T-cell (primary cell): Measurements from ENCODE around the gene KCNQ5. TPM values are rescaled to one million over a fixed set of nuclear protein-coding genes. Genes with fewer than 3 reads are reported as not detected.

Source experiments
- ATAC-seq, 4 experiments: fragments of 200-7000 bp in 3 of 4; fragments of 150-1000 bp in 1 of 4; cut with Tn5 transposase; replicated peaks in 1 of 4; 1 replicate in 3 of 4; 2 replicates in 1 of 4; pipeline ENCODE4 v1.10.0; 2021; ENCODE audit warnings: moderate library complexity in 3 of 4, mild to moderate bottlenecking in 2 of 4, moderate number of reproducible peaks in 1 of 4
- CTCF ChIA-PET, 2 donors: fragments of 300-600 bp; sonication (Branson Sonifier 250); formaldehyde crosslinking; loops; one replicate each; lab custom pipeline; 2022; ENCODE audit warnings: antibody characterized with exemption in 2 of 2; lab: Charles Lee
- POLR2A ChIA-PET, 2 donors: fragments of 300-600 bp; sonication (Branson Sonifier 250); formaldehyde crosslinking; loops; one replicate each; lab custom pipeline; 2022; ENCODE audit warnings: antibody characterized with exemption in 2 of 2; lab: Charles Lee
- DNase-seq, 35 experiments: peaks; one replicate each; pipeline versions ENCODE4 v3.0.0 to v3.0.0-alpha.2; 2013 to 2023
- H3K27ac ChIP-seq: one replicate; pipeline ENCODE4 v1.5.1; 2013; ENCODE audit warnings: low read length
- H3K27me3 ChIP-seq, 2 experiments: replicated peaks in 1 of 2; 1 replicate in 1 of 2; 2 replicates in 1 of 2; pipeline versions ENCODE4 v1.6.1 to v1.7.0; 2013; ENCODE audit warnings: low read length in 1 of 2, mixed read lengths in 1 of 2; ENCODE audit not compliant: control insufficient read depth in 2 of 2, insufficient read depth in 2 of 2; ENCODE audit errors: extremely low read depth in 1 of 2
- H3K36me3 ChIP-seq, 2 donors: 1 replicate in 1 of 2; 2 replicates in 1 of 2; pipeline versions ENCODE4 v1.6.1 to v1.7.0; 2013; ENCODE audit warnings: low read length in 1 of 2; ENCODE audit not compliant: control insufficient read depth in 2 of 2, insufficient read depth in 1 of 2; ENCODE audit errors: extremely low read depth in 1 of 2
- H3K4me1 ChIP-seq, 2 experiments: 1 replicate in 1 of 2; 2 replicates in 1 of 2; pipeline versions ENCODE4 v1.6.1 to v1.7.0; 2013; ENCODE audit warnings: low read length in 2 of 2, mixed read lengths in 1 of 2; ENCODE audit not compliant: insufficient read depth in 2 of 2, control insufficient read depth in 1 of 2; ENCODE audit errors: extremely low read depth in 1 of 2
- H3K4me3 ChIP-seq, 2 donors: 1 replicate in 1 of 2; 2 replicates in 1 of 2; pipeline versions ENCODE4 v1.5.1 to v1.7.0; 2013; ENCODE audit warnings: mild to moderate bottlenecking in 2 of 2, low read length in 1 of 2, moderate library complexity in 1 of 2; ENCODE audit not compliant: control insufficient read depth in 1 of 2; ENCODE audit errors: extremely low read depth in 1 of 2
- H3K9me3 ChIP-seq: 2 replicates; pipeline ENCODE4 v1.7.0; 2013
- H3K27ac Mint-ChIP-seq, 2 donors: one replicate each; pipeline ENCODE4 v1.8.0; 2020 to 2021; ENCODE audit warnings: mild to moderate bottlenecking in 2 of 2, mixed read lengths in 2 of 2
- H3K27me3 Mint-ChIP-seq, 2 donors: one replicate each; pipeline ENCODE4 v1.8.0; 2021 to 2022; ENCODE audit warnings: mixed read lengths in 2 of 2
- H3K36me3 Mint-ChIP-seq: one replicate; pipeline ENCODE4 v1.8.0; 2021; ENCODE audit warnings: mixed read lengths
- H3K4me1 Mint-ChIP-seq, 3 donors: one replicate each; pipeline ENCODE4 v1.8.0; 2020 to 2022; ENCODE audit warnings: mixed read lengths in 3 of 3, mild to moderate bottlenecking in 1 of 3
- H3K4me3 Mint-ChIP-seq, 3 donors: one replicate each; pipeline ENCODE4 v1.8.0; 2020 to 2022; ENCODE audit warnings: mild to moderate bottlenecking in 3 of 3, mixed read lengths in 3 of 3, moderate library complexity in 3 of 3
- H3K9me3 Mint-ChIP-seq, 3 donors: one replicate each; pipeline ENCODE4 v1.8.0; 2020 to 2022; ENCODE audit warnings: mixed read lengths in 3 of 3
- WGBS: methylation state at CpG from one replicate; pipeline ENCODE4 v1.1.5; 2013; ENCODE audit warnings: missing lambda C conversion rate; ENCODE audit not compliant: insufficient coverage; 5-methylcytosine and 5-hydroxymethylcytosine counted together
- total RNA-seq, 35 experiments: library from RNA in 6 of 35; stranded (reverse) in 6 of 35; fragments of 120-200 nt in 1 of 35; gene quantifications; one replicate each; pipeline versions ENCODE4 v1.2.1 to v1.2.4 and lab custom pipeline; 2013 to 2026

Gene KCNQ5
- total RNA-seq, 5 donors from 2014 or later (not counting 1 experiment from before 2014, with no cell fraction given): 3.5 to 5.3 (median 4.3) TPM

GRCh38 chr6:72825315-72825911, 203.5 kb downstream of the KCNQ5 start:
- Mint-ChIP-seq H3K36me3 (peaks cover 11% of the 10 kb centered on the region), H3K4me3 (no peak overlapping the region), H3K9me3 (peaks cover 0 to 5% (median 3%) of the 10 kb centered on the region in 3 donors), H3K4me1 (peaks cover 0 to 10% (median 0%) of the 10 kb centered on the region in 3 donors), H3K27me3 (no peaks in the 10 kb centered on the region), H3K27ac (no peak overlapping the region)
- H3K27me3 ChIP-seq: no peaks in the 10 kb centered on the region
- no peak overlapping the region for H3K27ac ChIP-seq
- ChIA-PET POLR2A (interaction anchor here in 1 of 2 donors (0.6 kb wide), 1 partner anchor 8 kb away, joined by 3 read pairs; no protein-coding TSS in a partner anchor), CTCF (no interaction called here)
- H3K9me3 ChIP-seq: no peaks in the 10 kb centered on the region
- H3K36me3 ChIP-seq: no peaks in the 10 kb centered on the region
- no peak for ATAC-seq
- DNase-seq: no peak
- peaks cover 0 to 2% of the 10 kb centered on the region in 2 experiments for H3K4me1 ChIP-seq
- no peak overlapping the region for H3K4me3 ChIP-seq

- Mint-ChIP-seq H3K9me3 (peaks cover 0 to 5% (median 3%) of the 10 kb centered on the region in 3 donors), H3K27me3 (no peaks in the 10 kb centered on the region), H3K4me1 (peaks cover 0 to 10% (median 0%) of the 10 kb centered on the region in 3 donors), H3K4me3 (no peak overlapping the region), H3K36me3 (peaks cover 11% of the 10 kb centered on the region), H3K27ac (no peak overlapping the region)
- Histone ChIP-seq H3K4me3 (no peak overlapping the region), H3K36me3 (no peaks in the 10 kb centered on the region), H3K4me1 (no peaks in the 10 kb centered on the region), H3K9me3 (no peaks in the 10 kb centered on the region), H3K27me3 (no peaks in the 10 kb centered on the region), H3K27ac (no peak overlapping the region)
- ATAC-seq (no peak), DNase-seq (no peak)
- ChIA-PET POLR2A (no interaction called here), CTCF (no interaction called here)
- WGBS: no CpG with 5 or more reads among the region's 1 CpG
Measured at GRCh38 chr6:72826037-72826436, 204.2 kb downstream of the KCNQ5 start.

- CTCF ChIA-PET: no interaction called here
- DNase-seq: no peak
- POLR2A ChIA-PET: no interaction called here
- H3K27me3 Mint-ChIP-seq: no peaks in the 10 kb centered on the region
- no peaks in the 10 kb centered on the region for H3K36me3 ChIP-seq
- H3K4me1 ChIP-seq: no peaks in the 10 kb centered on the region
- H3K9me3 Mint-ChIP-seq: peaks cover 0 to 5% (median 3%) of the 10 kb centered on the region in 3 donors
- H3K27ac ChIP-seq: no peak overlapping the region
- H3K27me3 ChIP-seq: no peaks in the 10 kb centered on the region
- WGBS: no CpG with 5 or more reads among the region's 1 CpG
- peaks cover 0 to 10% (median 0%) of the 10 kb centered on the region in 3 donors for H3K4me1 Mint-ChIP-seq
- no peak overlapping the region for H3K4me3 Mint-ChIP-seq
- no peaks in the 10 kb centered on the region for H3K9me3 ChIP-seq
- H3K36me3 Mint-ChIP-seq: peaks cover 11% of the 10 kb centered on the region
- H3K4me3 ChIP-seq: no peak overlapping the region
- ATAC-seq: no peak
- H3K27ac Mint-ChIP-seq: no peak overlapping the region
Measured at GRCh38 chr6:72826744-72827438, 205.0 kb downstream of the KCNQ5 start.

GRCh38 chr6:72828904-72829303, 207.0 kb downstream of the KCNQ5 start:
- ATAC-seq: no peak
- POLR2A ChIA-PET: no interaction called here
- Mint-ChIP-seq H3K9me3 (peaks cover 0 to 5% (median 3%) of the 10 kb centered on the region in 3 donors), H3K36me3 (peaks cover 11% of the 10 kb centered on the region), H3K4me1 (peaks cover 0 to 10% (median 0%) of the 10 kb centered on the region in 3 donors), H3K27ac (no peak overlapping the region), H3K27me3 (no peaks in the 10 kb centered on the region), H3K4me3 (no peak overlapping the region)
- WGBS: no CpG with 5 or more reads among the region's 2 CpGs
- Histone ChIP-seq H3K27me3 (no peaks in the 10 kb centered on the region), H3K9me3 (no peaks in the 10 kb centered on the region), H3K4me1 (no peaks in the 10 kb centered on the region), H3K36me3 (no peaks in the 10 kb centered on the region), H3K4me3 (no peak overlapping the region), H3K27ac (no peak overlapping the region)
- no peak for DNase-seq
- CTCF ChIA-PET: no interaction called here

- H3K27me3 Mint-ChIP-seq: no peaks in the 10 kb centered on the region
Measured at GRCh38 chr6:72832271-72832670, 210.4 kb downstream of the KCNQ5 start.

GRCh38 chr6:72835749-72836148, 213.9 kb downstream of the KCNQ5 start:
- H3K4me3 ChIP-seq: no peak overlapping the region
- H3K36me3 ChIP-seq: no peaks in the 10 kb centered on the region
- H3K27me3 Mint-ChIP-seq: no peaks in the 10 kb centered on the region
- ChIA-PET POLR2A (no interaction called here), CTCF (no interaction called here)
- H3K4me1 ChIP-seq: no peaks in the 10 kb centered on the region
- no peak overlapping the region for H3K27ac ChIP-seq
- no CpG with 5 or more reads among the region's 1 CpG for WGBS
- no peak for DNase-seq
- H3K9me3 Mint-ChIP-seq: no peaks in the 10 kb centered on the region
- ATAC-seq: no peak
- H3K9me3 ChIP-seq: no peaks in the 10 kb centered on the region
- H3K27ac Mint-ChIP-seq: no peak overlapping the region
- no peaks in the 10 kb centered on the region for H3K36me3 Mint-ChIP-seq
- no peaks in the 10 kb centered on the region for H3K27me3 ChIP-seq
- no peak overlapping the region for H3K4me3 Mint-ChIP-seq
- no peaks in the 10 kb centered on the region for H3K4me1 Mint-ChIP-seq

More at GRCh38 chr6:72832271-72832670, 210.4 kb downstream of the KCNQ5 start:
- Mint-ChIP-seq H3K27ac (no peak overlapping the region), H3K36me3 (peaks cover 5% of the 10 kb centered on the region), H3K4me1 (no peaks in the 10 kb centered on the region), H3K4me3 (no peak overlapping the region), H3K9me3 (peaks cover 0 to 5% (median 3%) of the 10 kb centered on the region in 3 donors)
- no peaks in the 10 kb centered on the region for H3K36me3 ChIP-seq
- ChIA-PET POLR2A (no interaction called here), CTCF (no interaction called here)
- H3K27me3 ChIP-seq: no peaks in the 10 kb centered on the region
- ATAC-seq (no peak), DNase-seq (no peak)
- H3K9me3 ChIP-seq: no peaks in the 10 kb centered on the region
- no peak overlapping the region for H3K27ac ChIP-seq
- WGBS: 61% methylated on average over 2 of the region's 3 CpGs
- H3K4me3 ChIP-seq: no peak overlapping the region
- H3K4me1 ChIP-seq: no peaks in the 10 kb centered on the region
